ENCODE data around the gene INMT.

- TF ChIP-seq JUND (IDR thresholded peaks at IDR 0.05) (no peak), CTCF (IDR thresholded peaks at IDR 0.05; ENCODE audit: low read depth, low read length, missing input control) (no peak), REST (IDR thresholded peaks at IDR 0.05) (no peak), SP1 (IDR thresholded peaks at IDR 0.05) (no peak), YY1 (IDR thresholded peaks at IDR 0.05) (no peak), MAX (IDR thresholded peaks at IDR 0.05) (no peak), EGR1 (IDR thresholded peaks at IDR 0.05; ENCODE audit: low read depth in 2 of 2) (no peak), RAD21 (IDR thresholded peaks at IDR 0.05) (no peak)
Observed at GRCh38 chr7:30765408-30765807, 13.5 kb downstream of the INMT start.
